ENCODE results near the gene MSL3.

The MSL3 gene

GRCh38 chrX:11756354-11757318 is 1.4 kb upstream of the MSL3 start:
- no peaks in the 10 kb centered on the region for H4K20me1 ChIP-seq (ENCODE audit: insufficient read depth)

GRCh38 chrX:11757397-11757718 is 679 bp upstream of the MSL3 start:
- no peaks in the 10 kb centered on the region; the same call in 1 of the 2 replicates for H3K79me2 ChIP-seq (ENCODE audit: insufficient read depth, low read depth)
- peak overlapping the region; percentile 57 for H3K4me2 ChIP-seq
- peak overlapping the region; percentile 76; the same call in 1 of the 2 replicates for H3K9ac ChIP-seq
- no peaks in the 10 kb centered on the region for H3K27me3 ChIP-seq (ENCODE audit: insufficient read depth, low read depth)
- peak overlapping the region; percentile 66 for H2AFZ ChIP-seq (ENCODE audit: low read depth)
- TF ChIP-seq CTCF (conservative IDR thresholded peaks at IDR 0.05; ENCODE audit: low read depth, low read length) = no peak
- H3K27ac ChIP-seq = peak overlapping the region; percentile 32; the same call in 1 of the 2 replicates
- no peaks in the 10 kb centered on the region for H4K20me1 ChIP-seq (ENCODE audit: insufficient read depth)
- H3K36me3 ChIP-seq (ENCODE audit: insufficient read depth) = no peaks in the 10 kb centered on the region
- peaks cover 4% of the 10 kb centered on the region for H3K4me1 ChIP-seq (ENCODE audit: low read depth, poor library complexity, severe bottlenecking)
- no peak overlapping the region for H3K4me3 ChIP-seq (IDR thresholded peaks at IDR 0.05; ENCODE audit: insufficient read depth, low read depth, low read length)

More at GRCh38 chrX:11756354-11757318, 1.4 kb upstream of the MSL3 start:
- TF ChIP-seq CTCF (conservative IDR thresholded peaks at IDR 0.05; ENCODE audit: low read depth, low read length) = no peak
- no peaks in the 10 kb centered on the region; the same call in 1 of the 2 replicates for H3K79me2 ChIP-seq (ENCODE audit: insufficient read depth, low read depth)
- H3K4me1 ChIP-seq (ENCODE audit: low read depth, poor library complexity, severe bottlenecking) = peaks cover 4% of the 10 kb centered on the region
- H2AFZ ChIP-seq (ENCODE audit: low read depth) = peak overlapping the region; percentile 66; the same call in 1 of the 2 replicates
- H3K27ac ChIP-seq = no peak overlapping the region
- H3K4me2 ChIP-seq = peak overlapping the region; percentile 57
- H3K27me3 ChIP-seq (ENCODE audit: insufficient read depth, low read depth) = no peaks in the 10 kb centered on the region
- no peak overlapping the region for H3K4me3 ChIP-seq (IDR thresholded peaks at IDR 0.05; ENCODE audit: insufficient read depth, low read depth, low read length)
- no peaks in the 10 kb centered on the region for H3K36me3 ChIP-seq (ENCODE audit: insufficient read depth)
- H3K9ac ChIP-seq = no peak overlapping the region

GRCh38 chrX:11758400-11759171 is 549 bp downstream of the MSL3 start:
- peak; percentile 48; the same call in 1 of the 2 replicates for TF ChIP-seq CTCF (conservative IDR thresholded peaks at IDR 0.05; ENCODE audit: low read depth, low read length)
- Histone ChIP-seq H3K4me3 (IDR thresholded peaks at IDR 0.05; ENCODE audit: insufficient read depth, low read depth, low read length) (no peak overlapping the region), H3K9ac (peak overlapping the region; percentile 87), H3K4me2 (peak overlapping the region; percentile 36; the same call in 1 of the 2 replicates), H3K4me1 (ENCODE audit: low read depth, poor library complexity, severe bottlenecking) (peaks cover 4% of the 10 kb centered on the region), H3K27ac (peak overlapping the region; percentile 84), H3K36me3 (ENCODE audit: insufficient read depth) (no peaks in the 10 kb centered on the region), H2AFZ (ENCODE audit: low read depth) (peak overlapping the region; percentile 78), H3K27me3 (ENCODE audit: insufficient read depth, low read depth) (no peaks in the 10 kb centered on the region), H3K79me2 (ENCODE audit: insufficient read depth, low read depth) (no peaks in the 10 kb centered on the region; the same call in 1 of the 2 replicates), H4K20me1 (ENCODE audit: insufficient read depth) (no peaks in the 10 kb centered on the region)

GRCh38 chrX:11759172-11759460 is 1.1 kb downstream of the MSL3 start:
- Histone ChIP-seq H3K36me3 (ENCODE audit: insufficient read depth) (no peaks in the 10 kb centered on the region), H3K4me3 (IDR thresholded peaks at IDR 0.05; ENCODE audit: insufficient read depth, low read depth, low read length) (no peak overlapping the region), H2AFZ (ENCODE audit: low read depth) (peak overlapping the region; percentile 78; the same call in 1 of the 2 replicates), H3K79me2 (ENCODE audit: insufficient read depth, low read depth) (no peaks in the 10 kb centered on the region; the same call in 1 of the 2 replicates), H3K27ac (peak overlapping the region; percentile 84), H3K27me3 (ENCODE audit: insufficient read depth, low read depth) (no peaks in the 10 kb centered on the region), H4K20me1 (ENCODE audit: insufficient read depth) (no peaks in the 10 kb centered on the region), H3K9ac (peak overlapping the region; percentile 87), H3K4me1 (ENCODE audit: low read depth, poor library complexity, severe bottlenecking) (peaks cover 4% of the 10 kb centered on the region), H3K4me2 (peak overlapping the region; percentile 36; the same call in 1 of the 2 replicates)
- TF ChIP-seq CTCF (conservative IDR thresholded peaks at IDR 0.05; ENCODE audit: low read depth, low read length) = no peak

All from KMS-11 (cell line).